Left ventricle myocardium superior (tissue), 1 donor: ENCODE results near the gene TTC6. TPM values are rescaled to one million over a fixed set of nuclear protein-coding genes. Genes with fewer than 3 reads are reported as not detected.
"Not testable (repeated sequence)": the region's sequence is repeated elsewhere in the genome, so short reads cannot be mapped to it uniquely, and the experiment has no call there.

Experiments used
- ATAC-seq: fragments of 200-7000 bp; cut with Tn5 transposase; one replicate; pipeline ENCODE4 v1.9.1; 2020; ENCODE audit warnings: mild to moderate bottlenecking, moderate library complexity
- DNase-seq: peaks from one replicate; pipeline ENCODE4 v3.0.0-alpha.2; 2020
- intact Hi-C: fragments of 100-400 bp; cut with micrococcal nuclease; formaldehyde crosslinking; loops from one replicate; pipeline ENCODE4 v1.11.0; 2022
- long read RNA-seq: library from polyadenylated mRNA; unstranded; transcript quantifications from one replicate; pipeline ENCODE4 v2.0.0, GENCODE V29; 2021
- total RNA-seq: library from RNA; stranded (reverse); fragmentation: NEBNext Ultra II Directional; extraction: Animal tissue kit (Norgen Biotek cat#: 25700); gene quantifications from one replicate; pipeline ENCODE4 v1.2.1, GENCODE V29; 2021
- donor health status: DM: no; HTN: yes; CAD: no; lungs with severe emphysema.

TTC6 gene, protein sequence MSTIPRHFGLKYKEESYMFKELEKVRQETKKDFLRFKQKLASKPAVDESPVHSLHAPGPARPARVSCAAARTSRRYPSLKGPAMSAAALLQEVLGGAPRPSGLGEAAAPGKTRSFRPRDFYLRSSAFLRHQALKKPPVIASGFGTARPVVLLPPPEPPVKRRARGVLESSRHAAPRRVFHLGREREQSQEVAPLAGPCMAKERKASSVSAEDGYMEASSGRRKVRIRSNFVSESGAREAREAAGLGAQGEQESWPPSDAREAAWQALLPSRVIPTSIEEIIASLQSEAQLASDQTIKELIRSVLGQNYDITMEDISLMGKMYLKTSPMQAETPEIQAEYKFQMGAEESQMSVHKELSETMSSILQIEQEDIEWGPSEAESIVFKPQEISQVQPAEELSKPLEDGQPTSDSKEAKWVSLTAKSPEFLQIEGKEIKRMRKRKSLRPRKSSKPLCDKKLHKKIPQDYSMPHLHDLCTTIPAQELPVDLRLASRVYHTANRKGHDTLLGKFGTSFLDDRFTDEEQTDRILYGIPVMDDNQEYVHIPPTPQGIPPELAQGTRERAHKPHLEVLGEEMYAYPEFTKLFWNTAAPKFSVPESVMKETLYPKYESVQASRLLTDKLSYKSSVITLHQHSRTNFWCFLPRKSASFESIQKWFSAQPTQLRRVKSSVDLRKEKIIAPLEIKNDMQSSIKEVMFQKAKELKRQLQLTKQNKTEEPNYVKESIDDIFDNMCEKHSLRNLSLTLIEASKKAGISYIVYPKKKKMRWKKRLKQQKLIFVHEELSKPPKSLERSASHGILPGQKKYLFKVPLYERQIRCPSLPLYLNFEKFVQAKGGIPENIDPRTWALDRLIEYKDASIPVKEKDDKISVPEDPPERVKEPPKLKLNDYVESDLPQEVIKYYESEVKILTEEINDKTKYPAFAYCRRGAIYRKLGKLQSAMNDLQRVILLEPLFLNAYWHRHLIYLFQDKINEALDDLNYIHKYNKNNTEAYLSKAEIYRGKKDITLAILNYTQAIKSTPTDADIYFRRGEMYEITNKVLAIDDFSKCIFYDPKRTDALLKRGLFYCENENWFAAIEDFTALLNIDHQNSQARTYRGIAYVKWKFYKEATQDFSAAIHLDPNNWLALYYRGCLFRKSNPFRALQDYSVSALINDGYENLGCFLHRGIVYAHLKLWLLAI (N-terminal part only)
- not detected for total RNA-seq
- long read RNA-seq, result 0 reads

DNA sequence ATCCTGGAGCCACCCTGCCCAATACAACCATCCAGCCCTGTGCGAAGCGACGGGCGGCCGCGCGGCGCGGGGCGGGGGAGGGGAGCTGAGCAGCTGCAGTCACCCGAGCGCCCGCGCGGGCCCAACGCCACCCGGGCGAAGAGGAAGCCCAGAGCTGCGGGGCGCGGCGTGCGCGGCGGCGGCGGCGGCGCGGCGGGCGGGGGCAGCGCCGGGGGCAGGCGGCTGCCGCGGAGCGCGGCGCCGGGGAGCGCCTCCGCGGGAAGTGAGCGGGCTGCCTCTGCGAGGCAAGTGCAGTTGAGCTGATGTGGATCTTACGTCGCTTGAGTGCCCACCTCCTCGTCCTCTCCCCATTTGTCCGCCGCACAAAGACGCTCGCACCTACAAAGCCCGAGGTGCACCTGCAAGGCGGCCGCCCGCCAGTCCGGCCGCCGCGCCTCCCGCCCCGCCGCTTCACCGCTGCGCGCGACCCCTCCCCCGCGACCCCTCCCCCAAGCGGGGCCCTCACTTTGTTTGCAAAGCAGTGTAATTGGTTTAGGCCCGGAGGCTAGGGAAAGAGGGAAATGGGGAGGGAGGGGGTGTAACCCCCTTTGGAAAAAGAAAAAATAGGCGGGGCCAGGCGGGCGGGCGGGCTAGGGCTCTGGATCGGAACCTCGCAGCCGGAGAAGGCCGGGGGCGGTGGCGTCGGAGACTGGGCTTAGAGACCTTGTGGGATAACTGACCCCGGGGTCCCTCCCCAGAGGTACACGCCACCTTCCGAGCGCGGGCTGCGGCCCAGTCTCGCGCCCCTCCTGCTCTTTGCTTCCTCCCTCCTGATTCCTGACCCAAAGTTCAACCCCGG is at the start of gene TTC6, which contains the start of gene FOXA1:
TSS of gene TTC6 (plus strand) at position 659 of the 838 bp plus-strand sequence. CDS start 26,436 bp downstream, outside the sequence.
TSS of gene FOXA1 (minus strand) at position 279 of the 838 bp plus-strand sequence. CDS start at position 2, 277 bp downstream.
- ATAC-seq (peak; percentile 22), DNase-seq (no peak)
- intact Hi-C loops, result no loop called here

DNA sequence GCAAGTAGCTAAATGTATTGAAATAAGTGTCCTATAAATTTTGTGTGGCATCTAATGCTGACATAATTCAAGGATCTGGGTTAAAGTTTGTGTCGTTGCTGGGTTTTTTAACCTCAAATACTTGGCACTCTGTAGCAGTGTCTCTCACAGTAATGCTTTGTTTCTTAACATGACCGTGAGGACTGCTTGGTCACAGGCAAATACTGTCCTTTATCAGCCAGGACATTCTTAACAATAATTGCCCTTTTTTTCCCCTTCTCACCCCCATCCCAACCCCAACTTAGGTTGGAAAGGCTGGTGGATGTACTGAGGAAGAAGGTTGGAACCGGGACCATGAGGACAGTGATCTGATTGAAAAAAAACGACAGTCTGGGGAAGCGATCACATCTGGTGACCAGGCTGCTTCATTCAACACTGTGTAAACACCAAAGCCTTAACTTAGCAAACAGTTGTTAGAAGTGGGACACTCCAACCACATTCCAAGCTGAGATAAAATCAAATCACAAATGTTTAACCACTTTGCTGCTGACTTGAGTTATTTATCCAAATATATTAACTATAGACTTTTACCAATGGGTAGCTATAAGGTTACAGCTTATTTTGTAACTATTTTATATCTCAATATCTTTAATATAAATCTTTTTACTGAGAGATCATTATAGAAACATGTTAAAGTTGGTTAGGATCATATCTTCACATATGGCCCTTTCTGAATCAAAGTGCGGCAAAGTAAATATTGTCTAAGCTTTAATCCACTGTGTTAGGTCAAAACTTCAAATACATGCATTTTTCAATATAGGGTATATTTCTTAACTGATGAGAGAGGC is 48.6 kb upstream of the TTC6 start:
- DNase-seq, result no peak
- no peak for ATAC-seq
- intact Hi-C loops, result no loop called here

DNA sequence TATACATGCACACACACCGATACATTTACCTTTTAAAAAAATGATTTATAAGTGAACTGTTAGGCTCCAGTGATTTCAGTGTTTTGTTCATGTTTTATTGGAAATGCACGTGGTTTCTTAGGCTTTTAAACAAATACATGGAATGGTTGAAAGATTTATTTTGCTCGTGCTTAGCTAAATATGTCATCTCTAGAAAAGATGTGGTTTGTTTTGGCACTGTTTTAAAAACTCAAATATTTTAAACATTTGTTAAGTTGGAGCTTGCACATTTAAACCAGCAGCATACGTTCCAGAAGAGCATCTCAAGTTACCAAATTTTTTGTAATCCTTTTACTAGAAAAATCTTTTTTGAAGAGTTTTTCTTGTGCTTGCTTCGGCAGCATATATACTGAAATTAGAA is 44.9 kb upstream of the TTC6 start:
- DNase-seq, result no peak
- intact Hi-C loops, result no loop called here
- no peak for ATAC-seq

DNA sequence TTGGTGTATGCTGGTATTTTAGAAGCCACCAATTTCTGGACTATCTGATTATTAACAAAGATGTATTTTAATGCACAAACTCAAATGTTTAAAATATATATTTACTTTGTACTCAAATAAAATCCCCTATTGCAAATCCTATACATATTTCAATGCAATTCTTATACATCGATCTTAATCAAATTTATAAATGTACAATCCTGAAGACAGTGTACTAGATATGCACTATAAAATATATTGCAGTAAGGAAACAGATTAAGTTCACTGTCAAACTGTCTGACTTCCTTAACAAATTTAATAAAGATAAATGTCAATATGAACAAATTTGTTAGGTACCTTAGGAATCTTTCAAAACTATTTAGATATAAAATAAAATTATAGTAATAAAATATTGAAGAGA is 44.3 kb upstream of the TTC6 start:
- no peak for DNase-seq
- ATAC-seq, result no peak
- intact Hi-C loops, result no loop called here

DNA sequence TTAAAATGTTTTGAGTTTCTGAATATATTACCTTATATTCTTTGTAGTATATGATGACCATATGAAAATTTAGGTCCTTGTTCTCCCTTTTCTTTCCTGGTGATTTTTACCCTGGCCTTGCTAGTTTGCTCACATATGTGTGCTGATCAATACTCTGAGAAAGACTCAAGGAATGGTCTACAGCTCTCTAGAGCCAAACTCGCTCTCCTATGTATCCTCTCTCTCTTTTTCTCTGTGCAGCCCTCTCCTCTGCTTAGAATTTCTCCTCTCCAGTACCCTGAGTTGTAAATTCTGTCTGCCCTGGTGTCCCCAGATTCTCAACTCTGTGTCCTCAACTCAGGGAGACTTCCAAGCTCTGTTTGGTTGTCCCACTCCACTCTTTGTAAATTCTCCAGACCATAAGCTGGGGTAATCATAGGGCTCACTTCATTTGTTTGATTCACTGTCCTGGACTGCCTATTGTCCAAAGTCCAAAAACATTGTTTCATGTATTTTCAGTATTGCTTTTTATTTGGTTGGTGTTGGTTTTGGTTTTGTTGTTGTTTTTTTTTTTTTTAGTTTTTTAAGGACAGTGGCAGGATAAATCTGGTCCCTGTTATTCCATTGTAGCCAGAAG is 41.4 kb upstream of the TTC6 start:
- DNase-seq, result no peak
- no peak for ATAC-seq
- intact Hi-C loops, result no loop called here

DNA sequence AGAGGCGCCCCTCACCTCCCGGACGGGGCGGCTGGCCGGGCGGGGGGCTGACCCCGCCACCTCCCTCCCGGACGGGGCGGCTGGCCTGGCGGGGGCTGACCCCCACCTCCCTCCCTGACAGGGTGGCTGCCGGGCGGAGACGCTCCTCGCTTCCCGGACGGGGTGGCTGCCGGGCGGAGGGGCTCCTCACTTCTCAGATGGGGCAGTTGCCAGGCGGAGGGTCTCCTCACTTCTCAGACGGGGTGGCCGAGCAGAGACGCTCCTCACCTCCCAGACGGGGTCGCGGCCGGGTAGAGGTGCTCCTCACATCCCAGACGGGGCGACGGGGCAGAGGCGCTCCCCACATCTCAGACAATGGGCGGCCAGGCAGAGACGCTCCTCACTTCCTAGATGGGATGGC is 39.8 kb upstream of the TTC6 start:
- intact Hi-C loops, DNase-seq, ATAC-seq: not testable (repeated sequence)

DNA sequence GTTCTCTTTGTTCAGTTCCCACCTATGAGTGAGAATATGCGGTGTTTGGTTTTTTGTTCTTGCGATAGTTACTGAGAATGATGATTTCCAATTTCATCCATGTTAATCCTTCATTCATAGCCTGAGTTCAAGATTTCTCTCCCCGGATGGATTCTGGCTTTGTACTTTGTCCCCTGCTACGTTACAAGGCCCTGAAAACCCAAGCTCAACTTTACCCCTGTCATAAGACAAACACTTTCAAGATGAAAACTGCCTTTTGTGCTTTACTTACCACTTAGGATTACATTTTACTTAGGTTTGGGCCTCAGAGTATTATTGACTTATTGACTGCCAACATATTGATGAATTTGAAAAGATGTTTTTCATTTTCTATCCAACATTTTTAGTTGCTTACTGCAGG is 36.7 kb upstream of the TTC6 start:
- ATAC-seq (no peak), DNase-seq (no peak)
- intact Hi-C loops, result no loop called here

DNA sequence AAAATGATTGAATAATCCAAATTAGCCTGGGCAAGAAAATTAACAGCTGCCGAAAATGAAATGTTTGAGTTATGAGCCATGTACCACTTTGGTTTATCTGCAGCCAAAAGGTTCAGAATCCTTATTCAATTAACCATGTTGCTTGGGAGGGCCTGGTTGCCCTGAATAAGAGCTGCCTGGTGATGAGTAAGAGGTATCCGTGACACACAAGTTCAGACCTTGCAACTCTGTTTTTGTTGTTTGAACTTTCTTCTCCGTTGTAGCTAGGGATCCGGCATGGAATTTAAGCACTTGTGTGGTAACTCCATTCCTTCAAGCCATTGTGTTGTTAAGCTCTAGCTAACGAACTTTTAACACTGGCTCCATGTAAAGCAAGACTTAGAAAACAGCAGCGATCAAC is 36.0 kb upstream of the TTC6 start:
- no peak for DNase-seq
- intact Hi-C loops, result no loop called here
- no peak for ATAC-seq

DNA sequence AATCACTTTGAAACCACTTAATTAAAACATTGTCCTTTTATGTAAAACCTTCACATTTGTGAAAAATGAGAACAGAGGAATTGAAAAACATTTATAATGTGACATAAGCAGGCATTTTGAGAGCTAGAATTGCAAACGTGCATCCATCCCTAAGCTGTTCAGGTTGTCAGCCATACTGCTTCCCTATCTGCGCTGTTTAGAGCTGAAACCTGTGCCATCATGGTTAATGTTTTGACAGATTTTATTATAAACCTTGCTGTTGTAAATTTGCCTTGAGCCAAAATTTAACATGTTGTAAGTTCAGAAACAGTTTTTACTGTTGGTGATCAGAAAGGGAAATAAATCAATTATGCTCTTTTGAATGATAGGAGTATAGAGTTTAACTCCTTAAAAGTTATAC is 32.2 kb upstream of the TTC6 start:
- ATAC-seq, result no peak
- no peak for DNase-seq
- intact Hi-C loops, result no loop called here

DNA sequence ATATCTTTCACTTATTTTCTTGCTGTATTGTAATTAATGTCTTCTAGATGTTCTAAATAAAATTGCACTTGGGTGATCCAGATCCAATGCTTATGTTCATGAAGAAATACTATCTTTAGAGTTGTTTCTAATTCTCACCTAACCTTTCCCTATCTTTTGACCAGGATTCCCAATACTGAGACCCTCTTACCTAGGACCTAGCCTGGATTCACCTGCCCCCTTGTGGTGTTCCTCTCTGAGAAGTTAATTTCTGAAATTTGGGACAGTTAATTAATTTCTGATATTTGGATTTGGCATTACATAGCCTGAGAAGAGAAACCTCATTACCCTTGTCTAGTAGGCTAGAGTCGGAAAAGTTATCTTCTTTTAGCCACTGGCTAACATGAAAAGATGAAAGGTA is 29.9 kb upstream of the TTC6 start:
- intact Hi-C loops, result no loop called here
- no peak for ATAC-seq
- DNase-seq, result no peak

DNA sequence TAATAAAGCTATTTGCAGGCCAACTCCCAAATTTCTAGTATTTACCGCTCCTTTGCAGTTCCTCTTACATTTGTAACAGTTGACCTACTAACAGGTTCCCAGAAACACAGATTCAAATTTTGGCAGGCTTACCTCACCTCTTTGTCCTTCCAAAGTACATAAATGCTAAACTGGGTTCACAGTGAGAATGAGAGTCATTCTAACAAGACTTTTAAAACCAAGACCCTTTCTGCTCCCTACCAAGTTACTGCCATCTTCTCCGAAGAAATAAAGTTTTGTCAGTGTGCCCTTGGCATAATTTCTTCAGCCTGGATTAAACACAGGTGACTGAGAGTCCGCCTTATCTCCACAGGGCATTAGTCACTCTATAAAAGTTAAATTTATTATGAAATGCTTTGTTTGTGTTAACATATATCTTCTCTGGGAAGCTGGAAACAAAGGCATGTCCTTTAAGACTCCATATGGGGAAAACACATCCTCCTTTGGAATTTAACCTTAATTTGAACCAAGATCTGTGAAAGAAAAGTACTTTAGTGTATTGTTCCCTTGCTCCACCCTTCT is 28.5 kb upstream of the TTC6 start:
- no peak for DNase-seq
- ATAC-seq, result no peak
- intact Hi-C loops, result no loop called here

DNA sequence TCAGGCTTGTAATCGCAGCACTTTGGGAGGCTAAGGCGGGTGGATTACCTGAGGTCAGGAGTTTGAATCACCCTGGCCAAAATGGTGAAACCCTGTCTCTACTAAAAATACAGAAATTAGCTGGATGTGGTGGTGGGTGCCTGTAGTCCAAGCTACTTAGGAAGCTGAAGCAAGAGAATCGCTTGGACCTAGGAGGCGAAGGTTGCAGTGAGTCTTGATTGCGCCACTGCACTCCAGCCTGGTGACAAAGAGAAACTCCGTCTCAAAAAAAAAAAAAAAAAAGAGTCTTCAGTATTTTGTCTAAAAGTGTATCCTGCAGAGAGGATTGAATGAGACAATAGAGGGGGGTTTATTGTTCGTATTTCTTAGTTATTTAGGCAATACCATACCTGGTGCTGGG is 25.7 kb upstream of the TTC6 start:
- intact Hi-C loops, result no loop called here
- ATAC-seq, result no peak
- DNase-seq, result no peak

DNA sequence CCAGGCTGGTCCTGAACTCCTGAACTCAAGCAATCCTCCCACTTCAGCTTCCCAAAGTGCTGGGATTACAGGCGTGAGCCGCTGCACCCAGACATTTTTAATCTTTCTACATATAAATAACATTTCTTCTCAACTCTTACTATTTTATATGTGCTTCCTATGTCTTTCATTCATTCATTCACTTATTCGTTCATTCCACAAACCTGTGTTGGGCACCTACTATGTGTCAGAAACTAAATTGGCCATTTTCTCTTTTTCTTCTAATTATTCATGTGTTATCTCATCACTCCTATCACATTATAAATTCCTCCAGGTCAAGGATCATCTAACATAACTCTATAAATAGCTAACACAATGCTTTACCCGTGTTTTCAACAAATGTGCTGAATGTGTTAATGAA is 24.0 kb upstream of the TTC6 start:
- intact Hi-C loops, result no loop called here
- DNase-seq (no peak), ATAC-seq (no peak)

DNA sequence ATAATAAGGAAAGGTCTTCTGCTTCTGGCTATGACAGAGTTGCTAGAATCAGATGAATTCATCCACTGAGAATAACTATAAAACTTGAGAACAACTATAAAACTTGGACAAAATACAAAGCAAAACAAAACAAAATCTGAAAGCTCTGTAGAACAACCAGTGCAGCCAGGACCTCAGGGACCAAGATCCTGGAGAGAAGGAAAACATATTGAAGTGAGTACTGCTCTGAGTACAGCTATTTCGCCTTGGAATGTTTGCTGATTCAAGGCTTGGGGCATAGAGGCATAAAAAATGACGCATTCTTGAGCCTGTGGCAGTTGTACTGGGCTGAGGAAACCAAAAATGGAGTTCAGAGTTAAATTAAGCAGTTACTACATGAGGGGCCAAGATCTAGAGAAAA is 22.1 kb upstream of the TTC6 start:
- ATAC-seq, result no peak
- intact Hi-C loops, result no loop called here

DNA sequence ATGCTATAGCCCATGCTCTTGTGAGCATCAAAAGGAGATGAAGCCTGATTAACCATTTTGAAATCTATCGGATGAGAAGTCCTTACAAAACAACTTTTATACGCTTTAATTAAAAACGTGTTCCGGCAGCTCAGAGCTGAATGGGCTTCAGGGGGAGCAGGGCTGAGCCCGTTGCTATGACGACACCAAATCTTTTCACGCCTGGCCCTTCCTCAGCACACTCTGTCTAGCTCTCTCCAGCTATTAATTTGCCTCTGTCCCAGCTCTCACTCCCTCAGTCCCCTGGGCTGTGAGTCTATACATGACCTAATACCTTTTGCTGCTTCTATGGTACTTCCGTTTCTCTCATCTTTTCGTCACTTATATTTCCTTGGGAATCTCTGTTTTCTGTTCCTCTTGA is 16.2 kb upstream of the TTC6 start:
- intact Hi-C loops, result no loop called here
- ATAC-seq (no peak), DNase-seq (no peak)

More for the DNA sequence above, 22.1 kb upstream of the TTC6 start:
- no peak for DNase-seq

DNA sequence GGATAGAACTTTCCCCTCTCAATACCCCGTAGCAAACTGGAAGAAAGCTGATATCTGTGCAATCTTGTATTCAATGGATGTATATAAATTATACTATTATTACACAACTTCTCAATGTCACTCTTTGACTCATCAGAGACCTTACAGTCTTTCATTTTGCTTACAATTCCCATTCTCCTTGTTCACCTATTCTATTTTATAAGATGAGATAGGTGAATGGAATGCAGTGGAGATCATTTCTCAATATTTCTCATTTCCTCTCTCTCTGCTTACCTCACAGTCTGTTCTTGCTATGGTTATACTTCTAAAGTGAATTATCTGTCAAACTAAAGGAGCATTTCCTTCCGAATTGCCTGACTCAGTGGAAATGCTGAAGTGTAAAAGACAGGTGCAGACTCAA is 15.3 kb upstream of the TTC6 start:
- DNase-seq (no peak), ATAC-seq (no peak)
- intact Hi-C loops, result no loop called here
